Left forelimb (tissue), 1 donor: ENCODE measurements around the gene LRRN4.

Source experiments
- DNase-seq: peaks from one replicate; pipeline ENCODE4 v3.0.0-alpha.2; 2018; ENCODE audit warnings: low spot score

Gene LRRN4

GRCh38 chr20:6053776-6054688 is at the start of gene LRRN4:
Gene LRRN4, minus strand, starts transcription at chr20:6054060. Its CDS starts 1,261 bp downstream, at chr20:6052799.
- no peak for DNase-seq

- DNase-seq: no peak
Measured at GRCh38 chr20:6103301-6103700, 49.4 kb upstream of the LRRN4 start.

- DNase-seq: no peak
Measured at GRCh38 chr20:6101346-6101745, 47.5 kb upstream of the LRRN4 start.

GRCh38 chr20:6100246-6100645 is 46.4 kb upstream of the LRRN4 start:
- DNase-seq: no peak

GRCh38 chr20:6099819-6100218 is 46.0 kb upstream of the LRRN4 start:
- DNase-seq: no peak

GRCh38 chr20:6095409-6095808 is 41.5 kb upstream of the LRRN4 start:
- DNase-seq: no peak

- no peak for DNase-seq
Measured at GRCh38 chr20:6094565-6094964, 40.7 kb upstream of the LRRN4 start.

- no peak for DNase-seq
Measured at GRCh38 chr20:6094063-6094462, 40.2 kb upstream of the LRRN4 start.

- DNase-seq: no peak
Measured at GRCh38 chr20:6091661-6092060, 37.8 kb upstream of the LRRN4 start.

- no peak for DNase-seq
Measured at GRCh38 chr20:6086868-6087267, 33.0 kb upstream of the LRRN4 start.

GRCh38 chr20:6083926-6084325 is 30.1 kb upstream of the LRRN4 start:
- DNase-seq: no peak

- no peak for DNase-seq
Measured at GRCh38 chr20:6081236-6081635, 27.4 kb upstream of the LRRN4 start.

- DNase-seq: no peak
Measured at GRCh38 chr20:6079016-6079415, 25.2 kb upstream of the LRRN4 start.

- DNase-seq: peak; percentile 82
Measured at GRCh38 chr20:6075428-6076219, 21.8 kb upstream of the LRRN4 start.

GRCh38 chr20:6074784-6075183 is 20.9 kb upstream of the LRRN4 start:
- DNase-seq: no peak

- DNase-seq: no peak
Measured at GRCh38 chr20:6074145-6074561, 20.3 kb upstream of the LRRN4 start.

- no peak for DNase-seq
Measured at GRCh38 chr20:6070829-6071695, 17.2 kb upstream of the LRRN4 start.

GRCh38 chr20:6069669-6070068 is 15.8 kb upstream of the LRRN4 start:
- no peak for DNase-seq

- no peak for DNase-seq
Measured at GRCh38 chr20:6067763-6068318, 14.0 kb upstream of the LRRN4 start.

- DNase-seq: no peak
Measured at GRCh38 chr20:6066582-6066981, 12.7 kb upstream of the LRRN4 start.

GRCh38 chr20:6061544-6061943 is 7.7 kb upstream of the LRRN4 start:
- no peak for DNase-seq

GRCh38 chr20:6060213-6060612 is 6.4 kb upstream of the LRRN4 start:
- DNase-seq: no peak
